GM21381 (cell line): ENCODE measurements around the gene TEAD4.

ENCODE experiments used
- ATAC-seq: cut with Tn5 transposase; IDR thresholded peaks from one replicate; pipeline ENCODE4 v1.9.1; 2021; ENCODE audit warnings: mild to moderate bottlenecking, moderate library complexity; ENCODE audit not compliant: unreplicated experiment

TEAD4 gene

GRCh38 chr12:3028108-3028507 is 68.9 kb downstream of the TEAD4 start:
- ATAC-seq: no peak

GRCh38 chr12:3030821-3031429 is 71.7 kb downstream of the TEAD4 start:
- no peak for ATAC-seq

- ATAC-seq: no peak
These were observed 73.0 kb downstream of the TEAD4 start for GRCh38 chr12:3032161-3032560.

GRCh38 chr12:3032770-3033538 is 73.8 kb downstream of the TEAD4 start:
- no peak for ATAC-seq

- no peak for ATAC-seq
These were observed 74.3 kb downstream of the TEAD4 start for GRCh38 chr12:3033539-3033867.

- no peak for ATAC-seq
These were observed 75.0 kb downstream of the TEAD4 start for GRCh38 chr12:3034067-3034750.

- ATAC-seq: no peak
These were observed 76.0 kb downstream of the TEAD4 start for GRCh38 chr12:3035171-3035570.

DNA sequence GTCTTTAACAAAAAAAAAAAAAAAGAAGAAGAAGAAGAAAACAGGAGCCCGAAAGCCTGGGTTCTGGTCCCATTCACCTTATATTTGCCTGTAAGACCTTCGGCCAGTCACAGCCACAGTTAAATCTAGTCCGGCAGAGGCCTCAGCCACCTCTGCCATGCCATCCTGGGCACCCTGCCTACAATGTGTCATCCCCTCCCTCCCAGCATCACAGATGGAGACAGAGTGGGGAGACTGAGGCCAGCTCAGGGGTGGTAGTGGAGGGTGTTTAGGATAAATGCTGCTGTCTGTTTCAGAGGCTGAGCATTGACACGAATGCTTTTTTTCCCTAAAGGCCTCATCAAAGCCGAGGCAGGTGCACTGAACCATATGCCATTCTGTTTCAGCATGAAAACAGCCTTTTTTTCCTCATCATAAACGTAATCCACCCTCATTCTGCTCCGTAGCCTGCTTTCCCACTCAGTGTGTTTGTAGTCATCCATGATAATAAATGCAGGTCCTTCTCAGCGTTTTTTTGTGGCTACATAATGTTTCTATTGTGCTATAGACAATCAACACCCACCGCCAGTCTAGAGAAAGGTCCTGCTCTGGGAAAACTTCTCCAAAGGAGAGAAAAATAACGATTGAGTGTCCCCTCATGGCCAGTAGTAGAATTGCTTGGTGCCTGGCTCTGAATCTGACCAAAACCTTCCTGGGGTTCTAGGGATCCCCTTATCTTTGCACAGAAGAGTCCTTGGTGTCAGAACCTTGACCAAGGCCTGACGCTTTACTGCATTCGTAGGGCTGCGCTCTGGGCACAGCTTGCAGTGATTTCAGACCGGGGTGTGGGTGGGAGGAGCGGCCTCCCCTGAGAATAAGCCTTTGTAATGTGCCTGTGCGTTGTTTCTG is 76.9 kb downstream of the TEAD4 start:
- ATAC-seq: no peak

- ATAC-seq: no peak
These were observed 77.9 kb downstream of the TEAD4 start for GRCh38 chr12:3036901-3037600.

- ATAC-seq: no peak
These were observed 79.0 kb downstream of the TEAD4 start for GRCh38 chr12:3038166-3038565.

DNA sequence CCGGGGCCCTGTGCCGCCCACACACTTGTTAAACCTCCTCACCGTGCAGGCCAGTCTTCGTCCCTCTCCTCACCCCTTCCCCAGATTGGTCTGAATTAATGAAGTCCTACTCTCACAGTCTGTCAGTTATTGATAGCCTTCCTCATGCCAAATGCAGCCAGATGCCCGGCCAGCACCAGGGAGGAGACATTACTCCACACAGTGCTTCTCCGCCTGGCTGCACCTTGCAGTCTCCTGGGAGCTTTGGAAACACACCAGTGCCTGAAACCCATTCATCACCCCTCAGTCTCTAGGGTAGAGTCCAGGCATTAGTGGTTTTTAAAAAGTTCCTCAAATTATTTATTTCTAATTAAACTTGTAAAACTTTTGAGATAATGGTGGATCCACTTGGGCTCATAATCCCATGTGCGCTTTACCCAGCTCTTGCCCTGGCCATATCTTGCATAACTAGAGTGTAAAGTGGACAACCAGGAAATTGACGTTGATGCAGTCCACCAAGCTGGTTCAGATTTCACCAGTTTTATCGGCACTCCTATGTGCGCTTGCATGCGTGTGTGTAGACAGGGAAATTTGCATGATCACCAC is 79.8 kb downstream of the TEAD4 start:
- ATAC-seq: no peak

GRCh38 chr12:3040026-3040656 is 80.9 kb downstream of the TEAD4 start:
- no peak for ATAC-seq

DNA sequence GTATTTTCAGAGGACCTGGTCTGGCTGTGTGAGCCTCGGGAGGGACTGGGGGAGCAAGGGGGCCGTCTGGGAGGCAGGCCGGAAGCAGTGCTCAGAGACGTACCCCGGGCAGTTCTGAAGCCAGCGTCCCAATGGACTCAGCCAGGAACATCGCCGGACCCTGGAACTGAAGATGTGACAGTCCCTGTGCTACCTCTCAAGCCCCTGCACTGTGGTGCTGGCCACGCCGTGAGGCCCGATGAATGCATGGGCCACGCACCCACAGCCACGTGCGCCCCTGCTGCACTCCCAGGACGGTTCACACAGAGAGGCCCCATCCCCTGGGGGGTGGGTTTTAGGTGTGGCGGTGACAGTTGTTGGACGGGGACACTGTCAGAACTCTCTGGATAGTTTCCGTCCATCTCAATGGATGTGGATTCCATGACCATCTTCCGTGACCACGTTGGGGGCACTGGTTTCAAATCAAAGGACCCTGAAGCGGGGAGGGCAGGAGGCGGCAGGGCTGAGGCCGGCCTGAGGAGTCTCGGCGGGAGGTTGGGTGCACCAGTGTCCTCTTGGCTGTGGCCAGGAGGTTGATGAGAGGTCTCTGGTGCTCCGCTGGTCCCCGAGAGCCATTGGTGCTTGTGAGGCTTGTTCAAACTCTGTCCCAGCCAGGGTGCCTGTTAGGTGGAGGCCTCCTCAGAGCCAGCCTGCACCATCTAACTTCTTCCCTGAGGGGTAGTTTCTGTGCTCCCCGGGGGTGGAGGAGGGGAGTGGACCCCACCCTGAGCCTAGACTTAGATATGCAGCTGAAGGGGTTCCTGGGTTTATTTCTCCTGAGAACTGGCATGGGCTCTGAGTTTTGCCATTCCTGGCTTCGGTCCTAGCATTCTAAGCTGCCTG is 81.7 kb downstream of the TEAD4 start:
- no peak for ATAC-seq

GRCh38 chr12:3041558-3042164 is 82.5 kb downstream of the TEAD4 start:
- ATAC-seq: no peak

GRCh38 chr12:3042394-3042793 is 83.2 kb downstream of the TEAD4 start:
- no peak for ATAC-seq

- no peak for ATAC-seq
These were observed 83.6 kb downstream of the TEAD4 start for GRCh38 chr12:3042826-3043225.

GRCh38 chr12:3043406-3043805 is 84.2 kb downstream of the TEAD4 start:
- ATAC-seq: no peak

- no peak for ATAC-seq
These were observed 85.0 kb downstream of the TEAD4 start for GRCh38 chr12:3044141-3044630.
